Activated naive CD8-positive, alpha-beta T cell treated with anti-CD3 and anti-CD28 coated beads, Interleukin-2, amount 10 ng/mL, durations not matched to agents 7 days and 5 days (primary cell): ENCODE results near the gene LTA4H. TPM values are rescaled to one million over a fixed set of nuclear protein-coding genes. Genes with fewer than 3 reads are reported as not detected.
"Not testable (repeated sequence)": the region's sequence is repeated elsewhere in the genome, so short reads cannot be mapped to it uniquely, and the experiment has no call there.

Experiments used
- ATAC-seq: fragments of 150-1000 bp; cut with Tn5 transposase; one replicate; pipeline ENCODE4 v1.10.0; 2021; ENCODE audit warnings: low read depth, moderate library complexity
- POLR2A ChIA-PET: fragments of 350-600 bp; sonication (Branson Sonifier 250); formaldehyde crosslinking; loops from one replicate; lab custom pipeline; 2021; ENCODE audit warnings: antibody characterized with exemption; lab: Charles Lee
- DNase-seq: peaks from one replicate; pipeline ENCODE4 v3.0.0; 2021
- H3K27ac Mint-ChIP-seq: one replicate; pipeline ENCODE4 v1.8.0; 2022; ENCODE audit warnings: mild to moderate bottlenecking, mixed read lengths
- H3K27me3 Mint-ChIP-seq: one replicate; pipeline ENCODE4 v1.8.0; 2022; ENCODE audit warnings: mild to moderate bottlenecking, moderate library complexity, mixed read lengths
- H3K36me3 Mint-ChIP-seq: one replicate; pipeline ENCODE4 v1.8.0; 2021; ENCODE audit warnings: mild to moderate bottlenecking, mixed read lengths
- H3K4me1 Mint-ChIP-seq: one replicate; pipeline ENCODE4 v1.8.0; 2021; ENCODE audit warnings: mixed read lengths
- H3K4me3 Mint-ChIP-seq: one replicate; pipeline ENCODE4 v1.8.0; 2022; ENCODE audit warnings: mild to moderate bottlenecking, moderate library complexity, mixed read lengths
- H3K9me3 Mint-ChIP-seq: one replicate; pipeline ENCODE4 v1.8.0; 2021; ENCODE audit warnings: mixed read lengths
- total RNA-seq, 2 experiments: library from RNA; stranded (reverse); gene quantifications; one replicate each; pipeline ENCODE4 v1.2.3, GENCODE V29; 2021

LTA4H gene
- total RNA-seq, 2 experiments from 2014 or later = 49.2 to 50.7 TPM

DNA sequence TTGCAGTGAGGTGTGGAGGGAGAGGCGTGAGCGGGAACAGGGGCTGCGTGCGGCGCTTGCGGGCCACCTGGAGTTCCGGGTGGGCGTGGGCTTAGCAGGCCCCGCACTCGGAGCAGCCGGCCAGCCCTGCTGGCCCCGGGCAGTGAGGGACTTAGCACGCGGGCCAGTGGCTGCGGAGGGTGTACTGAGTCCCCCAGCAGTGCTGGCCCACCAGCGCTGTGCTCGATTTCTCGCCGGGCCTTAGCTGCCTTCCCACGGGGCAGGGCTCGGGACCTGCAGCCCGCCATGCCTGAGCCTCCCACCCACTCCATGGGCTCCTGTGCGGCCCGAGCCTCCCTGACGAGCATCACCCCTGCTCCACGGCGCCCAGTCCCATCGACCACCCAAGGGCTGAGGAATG, 66.3 kb downstream of the LTA4H start:
- H3K9me3 Mint-ChIP-seq, ATAC-seq, DNase-seq, H3K4me1 Mint-ChIP-seq, POLR2A ChIA-PET, H3K4me3 Mint-ChIP-seq, H3K36me3 Mint-ChIP-seq, H3K27ac Mint-ChIP-seq, H3K27me3 Mint-ChIP-seq: not testable (repeated sequence)

DNA sequence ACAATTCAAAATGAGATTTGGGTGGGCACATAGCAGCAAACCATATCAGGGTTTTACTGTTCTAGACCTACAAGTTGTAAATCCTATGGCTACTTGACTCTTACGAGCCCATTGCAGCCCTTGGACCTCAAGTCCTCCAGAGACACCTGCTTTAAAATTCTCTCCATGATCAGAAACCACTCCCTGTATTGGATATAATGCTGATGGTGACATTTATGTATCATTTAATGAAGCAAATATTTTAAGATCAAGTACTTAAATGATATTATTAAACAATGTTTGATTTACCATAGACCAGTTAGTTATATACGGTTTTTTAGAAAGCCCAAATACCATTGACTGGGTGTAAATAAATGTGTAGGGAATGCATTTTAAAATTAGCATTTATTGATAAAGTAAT, 68.1 kb downstream of the LTA4H start:
- POLR2A ChIA-PET = no interaction called here
- no peak for DNase-seq
- peaks cover 3% of the 10 kb centered on the region for H3K36me3 Mint-ChIP-seq
- no peak overlapping the region for H3K4me3 Mint-ChIP-seq
- no peak overlapping the region for H3K27ac Mint-ChIP-seq
- ATAC-seq = no peak
- H3K9me3 Mint-ChIP-seq = no peaks in the 10 kb centered on the region
- no peaks in the 10 kb centered on the region for H3K27me3 Mint-ChIP-seq
- no peaks in the 10 kb centered on the region for H3K4me1 Mint-ChIP-seq

DNA sequence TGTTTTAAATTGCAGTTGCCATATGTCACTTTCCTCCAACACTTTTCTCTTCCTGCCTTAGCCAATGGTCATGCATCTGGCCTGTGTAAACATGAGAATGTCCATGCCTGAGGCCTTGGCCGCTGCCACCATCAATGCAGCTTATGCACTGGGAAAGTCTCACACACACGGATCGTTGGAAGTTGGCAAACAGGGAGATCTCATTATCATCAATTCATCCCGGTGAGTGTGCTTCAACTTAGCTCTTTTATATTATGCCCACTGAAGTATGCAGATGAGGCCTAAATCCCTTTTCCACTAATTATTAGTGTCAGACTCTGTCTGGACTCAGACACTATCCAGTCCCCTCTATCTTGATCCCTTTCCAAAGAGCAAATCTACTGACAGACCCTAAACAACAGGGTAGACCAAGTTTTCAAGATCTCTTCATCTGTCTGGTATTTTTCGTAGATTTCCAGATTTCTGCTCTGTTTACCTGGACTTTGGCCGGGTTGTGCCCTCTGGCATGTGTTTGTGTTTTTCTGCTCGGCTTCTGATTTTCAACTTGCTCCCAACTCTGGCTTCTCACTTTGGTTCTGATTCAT, 69.0 kb downstream of the LTA4H start:
- ATAC-seq = no peak
- Mint-ChIP-seq H3K9me3 (no peaks in the 10 kb centered on the region), H3K4me3 (no peak overlapping the region), H3K36me3 (peaks cover 3% of the 10 kb centered on the region), H3K27me3 (no peaks in the 10 kb centered on the region), H3K4me1 (no peaks in the 10 kb centered on the region), H3K27ac (no peak overlapping the region)
- DNase-seq = no peak
- POLR2A ChIA-PET = no interaction called here

DNA sequence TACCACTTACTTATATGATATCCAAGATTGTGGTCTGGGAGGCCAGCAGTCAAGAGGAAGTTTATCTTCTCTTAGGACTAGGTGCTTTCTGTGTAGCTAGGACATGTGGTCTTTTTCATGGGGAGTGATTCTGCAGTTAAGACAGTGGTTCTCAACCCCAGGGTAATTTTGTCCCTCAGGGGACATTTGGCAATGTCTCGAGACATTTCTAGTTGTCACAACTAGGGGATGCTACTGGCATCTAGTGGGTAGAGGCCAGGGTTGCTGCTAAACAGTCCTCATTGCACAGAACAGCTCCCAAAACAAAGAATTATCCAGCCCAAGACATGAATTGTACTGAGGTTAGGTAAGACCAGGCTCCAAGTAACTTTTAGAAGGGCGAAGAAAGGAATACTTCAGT, 72.3 kb downstream of the LTA4H start:
- H3K4me3 Mint-ChIP-seq = no peak overlapping the region
- H3K36me3 Mint-ChIP-seq = peaks cover 3% of the 10 kb centered on the region
- H3K27ac Mint-ChIP-seq = no peak overlapping the region
- DNase-seq = no peak
- H3K4me1 Mint-ChIP-seq = no peaks in the 10 kb centered on the region
- POLR2A ChIA-PET = no interaction called here
- H3K9me3 Mint-ChIP-seq = no peaks in the 10 kb centered on the region
- no peaks in the 10 kb centered on the region for H3K27me3 Mint-ChIP-seq
- ATAC-seq = no peak

DNA sequence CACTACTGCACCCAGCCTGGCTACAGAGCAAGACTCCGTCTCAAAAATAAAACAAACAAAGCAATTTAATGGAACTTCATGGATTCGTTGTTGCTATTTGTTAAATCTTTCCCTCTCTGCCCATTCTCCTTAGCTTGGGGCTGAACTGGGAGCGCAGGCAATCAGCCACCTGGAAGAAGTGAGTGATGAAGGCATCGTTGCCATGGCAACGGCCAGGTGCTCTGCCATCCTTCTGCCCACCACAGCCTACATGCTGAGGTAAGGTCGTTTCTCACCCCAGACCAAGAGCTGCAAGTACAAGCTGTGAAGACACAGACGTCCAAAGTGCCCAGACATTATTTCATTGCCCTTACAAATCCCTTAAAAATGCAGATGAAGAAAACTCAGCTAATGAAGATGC, 73.2 kb downstream of the LTA4H start:
- Mint-ChIP-seq H3K4me1 (no peaks in the 10 kb centered on the region), H3K27me3 (no peaks in the 10 kb centered on the region), H3K36me3 (peaks cover 3% of the 10 kb centered on the region), H3K27ac (no peak overlapping the region), H3K9me3 (no peaks in the 10 kb centered on the region), H3K4me3 (no peak overlapping the region)
- DNase-seq (no peak), ATAC-seq (no peak)
- POLR2A ChIA-PET = no interaction called here

DNA sequence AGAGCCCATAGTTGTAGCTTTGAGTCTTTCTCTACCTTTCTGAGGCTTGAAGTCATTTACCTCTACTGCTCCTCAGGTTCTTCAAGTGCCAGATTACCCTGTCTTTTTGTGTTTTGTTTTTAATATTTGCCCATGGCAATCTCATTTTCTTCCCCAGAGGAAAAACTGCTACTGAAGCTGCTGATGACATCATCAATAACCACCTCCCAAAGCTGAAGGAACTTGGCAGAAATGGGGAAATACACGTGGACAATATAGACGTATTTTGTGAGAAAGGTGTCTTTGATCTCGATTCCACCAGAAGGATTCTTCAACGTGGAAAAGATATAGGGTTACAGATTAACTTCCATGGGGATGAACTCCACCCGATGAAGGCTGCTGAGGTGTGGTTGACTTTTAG, 75.1 kb downstream of the LTA4H start:
- Mint-ChIP-seq H3K4me3 (no peak overlapping the region), H3K36me3 (no peaks in the 10 kb centered on the region), H3K27ac (no peak overlapping the region), H3K27me3 (no peaks in the 10 kb centered on the region), H3K9me3 (no peaks in the 10 kb centered on the region), H3K4me1 (no peaks in the 10 kb centered on the region)
- ATAC-seq (no peak), DNase-seq (no peak)
- POLR2A ChIA-PET = interaction anchor here (0.7 kb wide), 1 partner anchor 18 kb away, joined by 6 read pairs; the partner anchor contains the start of gene CCDC38

DNA sequence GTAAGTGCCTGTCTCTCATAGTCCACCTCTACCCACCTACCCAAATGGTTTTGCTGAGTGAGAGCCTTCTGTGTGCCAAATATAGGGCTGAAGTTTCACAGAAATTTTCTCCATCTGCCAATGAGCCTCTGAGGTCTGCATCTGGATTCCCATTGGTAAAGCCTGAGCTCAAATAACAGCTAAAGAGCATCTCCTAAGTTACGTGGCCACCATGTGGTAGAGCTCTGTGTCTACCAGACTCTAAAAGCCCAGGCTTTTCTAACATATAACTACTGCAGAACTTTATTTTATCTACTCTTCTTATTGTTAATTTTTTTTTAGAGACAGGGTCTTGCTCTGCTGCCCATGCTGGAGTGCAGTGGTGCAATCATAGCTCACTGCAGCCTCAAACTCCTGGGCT, 76.3 kb downstream of the LTA4H start:
- no peak overlapping the region for H3K4me3 Mint-ChIP-seq
- no peaks in the 10 kb centered on the region for H3K36me3 Mint-ChIP-seq
- DNase-seq (no peak), ATAC-seq (peak; percentile 36)
- no peaks in the 10 kb centered on the region for H3K9me3 Mint-ChIP-seq
- no peaks in the 10 kb centered on the region for H3K27me3 Mint-ChIP-seq
- H3K27ac Mint-ChIP-seq = no peak overlapping the region
- POLR2A ChIA-PET = no interaction called here
- no peaks in the 10 kb centered on the region for H3K4me1 Mint-ChIP-seq

DNA sequence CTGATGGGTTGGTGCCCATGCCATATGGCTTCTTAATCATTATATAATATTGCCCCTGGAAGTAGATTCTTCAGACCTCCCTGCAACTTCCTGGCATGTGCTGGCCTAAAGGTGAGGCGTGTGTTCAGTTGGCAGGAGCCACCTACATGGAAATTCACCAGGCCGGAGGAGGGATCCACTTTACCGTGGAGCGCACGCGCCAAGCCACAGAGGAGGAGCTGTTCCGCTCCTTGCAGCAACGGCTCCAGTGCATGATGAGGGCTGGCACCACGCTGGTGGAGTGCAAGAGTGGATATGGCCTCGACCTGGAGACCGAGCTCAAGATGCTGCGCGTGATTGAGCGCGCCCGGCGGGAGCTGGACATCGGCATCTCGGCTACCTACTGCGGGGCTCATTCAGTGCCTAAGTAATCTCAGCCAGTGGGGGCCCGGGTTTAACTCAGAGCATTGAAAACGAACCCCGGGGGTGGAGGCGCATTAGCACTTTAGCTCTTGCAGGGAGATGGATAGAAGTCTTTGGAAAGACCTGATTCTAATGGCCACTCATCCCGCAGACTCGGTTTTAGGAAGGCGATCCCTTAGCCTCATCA, 78.7 kb downstream of the LTA4H start:
- POLR2A ChIA-PET = no interaction called here

DNA sequence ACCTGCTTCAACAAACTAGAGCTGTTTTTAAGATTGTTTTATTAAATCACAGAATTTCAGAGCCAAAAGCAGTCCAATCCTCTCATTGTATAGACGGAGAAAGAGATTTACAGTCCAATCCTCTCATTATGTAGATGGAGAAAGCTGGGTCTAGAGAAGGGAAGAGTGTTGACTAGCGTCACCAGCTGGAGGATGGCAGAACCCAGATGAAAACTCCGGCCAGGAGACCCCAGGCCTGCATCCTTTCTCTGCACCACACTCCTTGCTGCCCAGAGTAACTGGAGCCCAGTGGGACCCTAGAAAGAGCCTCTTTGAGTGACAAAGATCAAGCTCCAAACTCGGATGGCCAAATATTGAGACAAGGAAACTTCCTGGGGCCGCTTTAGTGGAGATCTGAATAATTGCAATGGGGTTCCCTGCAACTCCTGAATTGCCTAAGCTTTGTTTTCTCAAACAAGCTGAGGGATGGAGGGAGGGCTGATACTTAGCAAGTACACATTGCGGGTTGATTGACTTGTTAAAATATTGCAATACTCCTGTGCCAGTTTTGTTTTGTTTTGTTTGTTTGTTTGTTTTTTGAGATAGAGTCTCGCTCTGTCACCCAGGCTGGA, 79.7 kb downstream of the LTA4H start:
- ATAC-seq = no peak
- Mint-ChIP-seq H3K4me1 (no peaks in the 10 kb centered on the region), H3K27me3 (no peaks in the 10 kb centered on the region), H3K9me3 (no peaks in the 10 kb centered on the region), H3K36me3 (no peaks in the 10 kb centered on the region), H3K4me3 (no peak overlapping the region), H3K27ac (no peak overlapping the region)
- POLR2A ChIA-PET = interaction anchor here (0.8 kb wide), 1 partner anchor 13 kb away, joined by 3 read pairs; the partner anchor contains the start of gene CCDC38
- no peak for DNase-seq

More for the DNA sequence above, 78.7 kb downstream of the LTA4H start:
- DNase-seq (no peak), ATAC-seq (no peak)
- Mint-ChIP-seq H3K4me3 (no peak overlapping the region), H3K27me3 (no peaks in the 10 kb centered on the region), H3K36me3 (no peaks in the 10 kb centered on the region), H3K9me3 (no peaks in the 10 kb centered on the region), H3K27ac (no peak overlapping the region), H3K4me1 (no peaks in the 10 kb centered on the region)

DNA sequence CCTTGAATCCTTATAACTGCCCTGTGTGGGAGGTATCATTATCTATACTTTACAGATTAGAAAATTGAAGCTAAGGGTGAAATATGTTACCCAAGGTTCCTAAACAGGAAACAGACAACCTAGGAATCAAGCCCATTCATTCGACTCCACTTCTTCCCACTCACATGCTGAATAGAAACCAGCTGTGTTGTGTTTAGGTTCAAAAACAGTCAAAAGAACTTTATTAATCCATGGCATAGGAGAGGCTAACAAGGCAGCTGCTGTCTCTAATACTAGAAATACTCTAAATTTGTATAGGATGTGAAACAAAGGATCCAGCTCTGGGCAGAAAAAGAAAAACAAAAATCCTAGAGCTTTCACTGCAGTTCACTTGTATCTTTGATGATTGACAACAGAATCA, 82.4 kb downstream of the LTA4H start:
- no peak overlapping the region for H3K4me3 Mint-ChIP-seq
- POLR2A ChIA-PET = interaction anchor here (0.7 to 1.2 kb wide), 2 partner anchors 10 kb away, joined by 3 read pairs; partner anchors contain the start of genes AMDHD1 and CCDC38
- H3K27ac Mint-ChIP-seq = no peak overlapping the region

DNA sequence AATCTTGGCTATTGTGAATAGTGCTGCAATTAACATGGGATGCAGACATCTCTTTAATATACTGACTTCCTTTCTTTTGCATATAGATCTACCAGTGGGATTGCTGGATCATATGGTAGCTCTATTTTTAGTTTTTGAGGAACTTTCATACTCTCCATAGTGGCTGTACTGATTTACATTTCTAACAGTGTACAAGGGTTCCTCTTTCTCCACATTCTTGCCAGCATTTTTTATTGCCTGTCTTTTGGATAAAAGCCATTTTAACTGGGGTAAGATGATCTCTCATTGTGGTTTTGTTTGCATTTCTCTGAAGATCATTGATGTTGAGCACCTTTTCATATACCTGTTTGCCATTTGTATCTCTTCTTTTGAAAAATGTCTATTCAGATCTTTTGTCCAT, 83.9 kb downstream of the LTA4H start:
- peaks cover 11% of the 10 kb centered on the region for H3K27me3 Mint-ChIP-seq
- no peaks in the 10 kb centered on the region for H3K9me3 Mint-ChIP-seq
- no peak overlapping the region for H3K27ac Mint-ChIP-seq
- no peaks in the 10 kb centered on the region for H3K4me1 Mint-ChIP-seq
- POLR2A ChIA-PET = interaction anchor here (1.2 kb wide), 1 partner anchor 9 kb away, joined by 3 read pairs; the partner anchor contains the start of genes AMDHD1 and CCDC38
- DNase-seq (no peak), ATAC-seq (no peak)
- no peaks in the 10 kb centered on the region for H3K36me3 Mint-ChIP-seq
- H3K4me3 Mint-ChIP-seq = no peak overlapping the region

More for the DNA sequence above, 82.4 kb downstream of the LTA4H start:
- no peak for DNase-seq
- no peak for ATAC-seq
- H3K9me3 Mint-ChIP-seq = no peaks in the 10 kb centered on the region
- peaks cover 11% of the 10 kb centered on the region for H3K27me3 Mint-ChIP-seq
- H3K4me1 Mint-ChIP-seq = no peaks in the 10 kb centered on the region
- H3K36me3 Mint-ChIP-seq = no peaks in the 10 kb centered on the region
